ENCODE data around the gene MEX3D.

- TF ChIP-seq CTCF (conservative IDR thresholded peaks at IDR 0.05; ENCODE audit: low read length) (0 out of 2 replicates have a peak, but pooled peaks have one; percentile 18), EZH2phosphoT487 (IDR thresholded peaks at IDR 0.05; ENCODE audit: borderline replicate concordance, low read depth, low read length) (no peak)
Observed at GRCh38 chr19:1606138-1606651, 38.1 kb upstream of the MEX3D start.

All from OCI-LY7 (cell line).